ENCODE results near the gene ARHGEF4. TPM values are rescaled to one million over a fixed set of nuclear protein-coding genes. Genes with fewer than 3 reads are reported as not detected.

The ARHGEF4 gene
- total RNA-seq, 1 experiment from 2014 or later: 12.6 TPM

- H2BK12ac ChIP-seq (ENCODE audit: insufficient read length, low read depth, low read length): no peak overlapping the region
- no peaks in the 10 kb centered on the region for H3K27me3 ChIP-seq (ENCODE audit: insufficient read depth, low read length)
- no peak overlapping the region for H3K56ac ChIP-seq (ENCODE audit: insufficient read length, low read depth, low read length)
- no peak overlapping the region for H2BK15ac ChIP-seq (ENCODE audit: low read depth, low read length)
- TF ChIP-seq CTCF (conservative IDR thresholded peaks at IDR 0.05): no peak
- H3K23ac ChIP-seq (ENCODE audit: insufficient read length, low read depth, low read length): no peak overlapping the region
- H2BK20ac ChIP-seq (ENCODE audit: low read depth, low read length, poor library complexity, severe bottlenecking): no peak overlapping the region
- H3K4me2 ChIP-seq (ENCODE audit: insufficient read depth, insufficient read length, low read length): no peak overlapping the region
- no peaks in the 10 kb centered on the region for H3K36me3 Mint-ChIP-seq (ENCODE audit: insufficient read depth in 1 of 3, low read depth in 3 of 3)
- H2BK120ac ChIP-seq (ENCODE audit: low read depth, low read length, poor library complexity, severe bottlenecking): no peak overlapping the region
- H3K18ac ChIP-seq (ENCODE audit: insufficient read length, low read depth, low read length): no peak overlapping the region
- DNase-seq: no peak
- no peaks in the 10 kb centered on the region for H3K4me1 ChIP-seq (ENCODE audit: insufficient read depth, low read length)
- H3K4ac ChIP-seq (ENCODE audit: low read depth, low read length): no peak overlapping the region
- no peak overlapping the region for H4K8ac ChIP-seq (replicated peaks; ENCODE audit: insufficient read length, low read depth, low read length)
- no peak overlapping the region for H4K91ac ChIP-seq (ENCODE audit: insufficient read length, low read depth, low read length)
- H4K20me1 ChIP-seq (ENCODE audit: control insufficient read depth, insufficient read depth, insufficient read length): no peaks in the 10 kb centered on the region
- no peak overlapping the region for H3T11ph ChIP-seq (ENCODE audit: low read length)
- H3K79me2 ChIP-seq (ENCODE audit: insufficient read depth, low read length): no peaks in the 10 kb centered on the region
- no peaks in the 10 kb centered on the region for H3K23me2 ChIP-seq (ENCODE audit: insufficient read length, low read depth, low read length, poor library complexity, severe bottlenecking)
- H2AFZ ChIP-seq (ENCODE audit: low read length): no peak overlapping the region
- no peaks in the 10 kb centered on the region for H3K9me3 ChIP-seq (ENCODE audit: control insufficient read depth, low read depth, low read length)
- H3K9me3 Mint-ChIP-seq: no peaks in the 10 kb centered on the region
- no peak overlapping the region for H2AK5ac ChIP-seq (ENCODE audit: insufficient read length, low read length)
- no peak overlapping the region for H4K5ac ChIP-seq (ENCODE audit: insufficient read length, low read depth, low read length)
- H3K4me1 Mint-ChIP-seq: peaks cover 21 to 22% of the 10 kb centered on the region in 2 experiments
- H3K4me3 Mint-ChIP-seq: no peak overlapping the region
- H3K27me3 Mint-ChIP-seq (ENCODE audit: low read depth): peaks cover 9% of the 10 kb centered on the region; the same call in 1 of the 2 replicates
- no peak overlapping the region for H3K14ac ChIP-seq (ENCODE audit: insufficient read depth, low read length)
- H3K27ac ChIP-seq (ENCODE audit: insufficient read length, low read depth, low read length): no peak overlapping the region
- no peak overlapping the region for H2BK5ac ChIP-seq (ENCODE audit: insufficient read length, low read length)
- H3K9ac ChIP-seq (ENCODE audit: extremely low read depth, insufficient read length, low read length): no peak overlapping the region
- peak overlapping the region in 2 of 3 experiments; percentile 44 to 79; a peak in 3 of 7 replicates for H3K27ac Mint-ChIP-seq
- no peaks in the 10 kb centered on the region for H3K79me1 ChIP-seq (ENCODE audit: insufficient read depth, low read depth, low read length, poor library complexity, severe bottlenecking)
- whole genome bisulfite sequencing (ENCODE audit: extremely low coverage, insufficient read length, low lambda C conversion rate): no CpG with 5 or more reads among the region's 12 CpGs
Observed at GRCh38 chr2:130846233-130846632, 9.5 kb downstream of the ARHGEF4 start.
